ENCODE results near the gene ZNF497. TPM values are rescaled to one million over a fixed set of nuclear protein-coding genes. Genes with fewer than 3 reads are reported as not detected.

The ZNF497 gene
- total and polyA plus RNA-seq, 2 donors (not counting 1 experiment from before 2014, with no cell fraction given) = 1.6 to 2.7 TPM

DNA sequence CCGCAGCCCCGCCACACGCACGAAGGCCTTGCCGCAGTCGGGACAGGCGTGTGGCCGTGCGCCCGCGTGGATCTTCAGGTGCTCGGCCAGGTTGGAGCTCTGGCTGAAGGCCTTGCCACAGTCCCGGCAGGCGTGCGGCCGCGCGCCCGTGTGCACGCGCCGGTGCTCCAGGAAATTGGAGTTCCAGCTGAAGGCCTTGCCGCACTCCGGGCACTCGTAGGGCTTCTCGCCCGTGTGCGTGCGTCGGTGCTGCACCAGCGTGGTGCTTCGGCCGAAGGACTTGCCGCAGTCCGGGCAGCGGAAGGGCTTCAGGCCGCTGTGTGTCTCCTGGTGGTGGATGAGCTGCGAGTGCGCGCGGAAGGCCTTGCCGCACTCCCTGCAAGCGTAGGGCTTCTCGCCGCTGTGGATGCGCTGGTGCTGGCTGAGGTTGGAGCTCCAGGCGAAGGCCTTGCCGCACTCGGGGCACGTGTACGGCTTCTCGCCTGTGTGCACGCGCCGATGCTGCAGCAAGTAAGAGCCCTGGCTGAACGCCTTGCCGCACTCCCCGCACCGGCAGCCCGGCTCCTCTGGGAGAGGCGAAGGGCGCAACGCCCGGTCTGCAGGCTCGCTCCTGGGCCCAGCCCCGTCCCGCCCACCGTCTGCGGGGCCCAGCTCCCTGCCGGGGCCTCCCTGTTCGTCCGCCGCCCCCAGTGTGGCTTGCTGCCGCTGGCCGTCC, 5.6 kb downstream of the ZNF497 start:
- peak overlapping the region; percentile 54 for H2AFZ ChIP-seq (ENCODE audit: insufficient read depth, low read depth, low read length, poor library complexity, severe bottlenecking)
- H3K9me3 ChIP-seq (ENCODE audit: control extremely low read depth in 1 of 3, control insufficient read depth in 2 of 3, insufficient read depth in 1 of 3, low read length in 2 of 3) = peaks cover 0 to 14% (median 0%) of the 10 kb centered on the region in 3 donors
- H3K4me1 ChIP-seq (ENCODE audit: control insufficient read depth in 2 of 2, insufficient read depth in 2 of 2, low read length in 2 of 2) = peaks cover 17 to 27% of the 10 kb centered on the region in 2 donors
- DNase-seq (no peak), ATAC-seq (ENCODE audit: low read depth) (no peak)
- Mint-ChIP-seq H3K9me3 (ENCODE audit: insufficient read depth) (no peaks in the 10 kb centered on the region), H3K27me3 (peaks cover 3% of the 10 kb centered on the region), H3K4me3 (peak overlapping the region; percentile 57), H3K4me1 (peaks cover 19% of the 10 kb centered on the region), H3K27ac (no peak overlapping the region)
- H4K20me1 ChIP-seq (ENCODE audit: control insufficient read depth, insufficient read depth, low read length, poor library complexity, severe bottlenecking) = no peaks in the 10 kb centered on the region
- no peak overlapping the region for H3K27ac ChIP-seq (ENCODE audit: low read length in 2 of 2)
- CTCF ChIA-PET = interaction anchor here (0.6 kb wide), 1 partner anchor 499 kb away, joined by 4 read pairs; no protein-coding TSS in a partner anchor
- H3K79me2 ChIP-seq (ENCODE audit: control insufficient read depth, insufficient read depth, low read length) = no peaks in the 10 kb centered on the region
- POLR2A ChIA-PET = interaction anchor here (1.4 kb wide), 1 partner anchor 10 kb away, joined by 7 read pairs; no protein-coding TSS in a partner anchor
- peaks cover 0 to 19% (median 6%) of the 10 kb centered on the region in 4 experiments for H3K27me3 ChIP-seq (replicated peaks in 1 of 4; ENCODE audit: control extremely low read depth in 1 of 4, control insufficient read depth in 3 of 4, insufficient read depth in 4 of 4, low read length in 3 of 4)
- H3K36me3 ChIP-seq (replicated peaks in 1 of 2; ENCODE audit: control extremely low read depth in 1 of 2, control insufficient read depth in 1 of 2, extremely low read depth in 1 of 2, insufficient read depth in 2 of 2, low read length in 1 of 2) = no peaks in the 10 kb centered on the region
- intact Hi-C loops (cut with micrococcal nuclease) = no loop called here
- H3K9ac ChIP-seq (ENCODE audit: low read length) = peak overlapping the region; percentile 39
- TF ChIP-seq, protein P1, sequence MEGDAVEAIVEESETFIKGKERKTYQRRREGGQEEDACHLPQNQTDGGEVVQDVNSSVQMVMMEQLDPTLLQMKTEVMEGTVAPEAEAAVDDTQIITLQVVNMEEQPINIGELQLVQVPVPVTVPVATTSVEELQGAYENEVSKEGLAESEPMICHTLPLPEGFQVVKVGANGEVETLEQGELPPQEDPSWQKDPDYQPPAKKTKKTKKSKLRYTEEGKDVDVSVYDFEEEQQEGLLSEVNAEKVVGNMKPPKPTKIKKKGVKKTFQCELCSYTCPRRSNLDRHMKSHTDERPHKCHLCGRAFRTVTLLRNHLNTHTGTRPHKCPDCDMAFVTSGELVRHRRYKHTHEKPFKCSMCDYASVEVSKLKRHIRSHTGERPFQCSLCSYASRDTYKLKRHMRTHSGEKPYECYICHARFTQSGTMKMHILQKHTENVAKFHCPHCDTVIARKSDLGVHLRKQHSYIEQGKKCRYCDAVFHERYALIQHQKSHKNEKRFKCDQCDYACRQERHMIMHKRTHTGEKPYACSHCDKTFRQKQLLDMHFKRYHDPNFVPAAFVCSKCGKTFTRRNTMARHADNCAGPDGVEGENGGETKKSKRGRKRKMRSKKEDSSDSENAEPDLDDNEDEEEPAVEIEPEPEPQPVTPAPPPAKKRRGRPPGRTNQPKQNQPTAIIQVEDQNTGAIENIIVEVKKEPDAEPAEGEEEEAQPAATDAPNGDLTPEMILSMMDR (IDR thresholded peaks at IDR 0.05) = no peak
- no peak for TF ChIP-seq EZH2 (IDR thresholded peaks at IDR 0.05; ENCODE audit: borderline replicate concordance, insufficient read depth, low read depth, low read length, poor library complexity, severe bottlenecking)
- WGBS (ENCODE audit: insufficient coverage) = 48% methylated on average over 75 of the region's 75 CpGs
- H3K4me3 ChIP-seq (ENCODE audit: control extremely low read depth in 1 of 5, extremely low read depth in 1 of 5, insufficient read depth in 1 of 5, low read depth in 2 of 5, low read length in 4 of 5) = peak overlapping the region in 4 of 5 experiments; percentile 32 to 43 (median 39)
- H3K4me2 ChIP-seq (replicated peaks; ENCODE audit: low read depth, low read length, poor library complexity, severe bottlenecking) = peak overlapping the region; percentile 79

Data from B cell (primary cell).